Large intestine (tissue), 3 donors: ENCODE data around the gene CDK5RAP1. TPM values are rescaled to one million over a fixed set of nuclear protein-coding genes. Genes with fewer than 3 reads are reported as not detected.

Experiments used
- DNase-seq, 2 donors: peaks; one replicate each; pipeline versions ENCODE4 v3.0.0 to v3.0.0-alpha.2; 2013
- H3K27ac ChIP-seq: one replicate; pipeline ENCODE4 v1.5.1; 2013; ENCODE audit warnings: low read length
- H3K27me3 ChIP-seq: 2 replicates; pipeline ENCODE4 v1.6.1; 2013; ENCODE audit warnings: low read length; ENCODE audit not compliant: control insufficient read depth, insufficient read depth
- H3K36me3 ChIP-seq: 2 replicates; pipeline ENCODE4 v1.6.1; 2013; ENCODE audit warnings: low read length; ENCODE audit not compliant: control insufficient read depth, insufficient read depth
- H3K4me1 ChIP-seq: one replicate; pipeline ENCODE4 v1.6.1; 2013; ENCODE audit warnings: low read length; ENCODE audit not compliant: control insufficient read depth, insufficient read depth
- H3K4me3 ChIP-seq: one replicate; pipeline ENCODE4 v1.5.1; 2013; ENCODE audit warnings: low read length
- H3K9me3 ChIP-seq: one replicate; pipeline ENCODE4 v1.6.1; 2013; ENCODE audit warnings: mild to moderate bottlenecking, low read depth, low read length, moderate library complexity; ENCODE audit not compliant: control insufficient read depth
- WGBS: methylation state at CpG from one replicate; pipeline ENCODE4 v1.1.5; 2013; ENCODE audit warnings: low lambda C conversion rate; ENCODE audit not compliant: insufficient coverage; 5-methylcytosine and 5-hydroxymethylcytosine counted together
- polyA plus RNA-seq: library from polyadenylated mRNA; unstranded; fragments of 120-200 nt; gene quantifications from one replicate; pipeline ENCODE4 v1.2.1, GENCODE V29; 2013

CDK5RAP1 gene
- polyA plus RNA-seq, 1 donor: 32.5 TPM

DNA sequence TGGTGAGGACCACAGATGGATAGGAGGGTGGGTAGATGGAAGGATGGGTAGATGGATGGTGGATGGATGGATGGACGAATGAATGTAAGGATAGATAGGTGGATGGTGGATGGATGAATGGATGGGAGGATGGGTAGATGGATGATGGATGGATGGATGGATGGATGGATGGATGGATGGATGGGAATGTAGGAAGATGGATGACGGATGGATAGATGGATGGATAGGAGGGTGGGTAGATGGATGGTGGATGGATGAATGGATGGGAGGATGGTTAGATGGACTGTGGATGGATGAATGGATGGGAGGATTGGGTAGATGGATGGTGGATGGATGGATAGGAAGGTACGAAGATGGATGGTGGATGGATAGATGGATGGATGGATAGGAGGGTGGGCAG, 67.2 kb downstream of the CDK5RAP1 start:
- Histone ChIP-seq H3K36me3 (no peaks in the 10 kb centered on the region), H3K4me3 (no peak overlapping the region), H3K27ac (no peak overlapping the region), H3K27me3 (no peaks in the 10 kb centered on the region), H3K9me3 (no peaks in the 10 kb centered on the region), H3K4me1 (no peaks in the 10 kb centered on the region)
- 78% methylated on average over 3 of the region's 3 CpGs for WGBS
- no peak for DNase-seq

DNA sequence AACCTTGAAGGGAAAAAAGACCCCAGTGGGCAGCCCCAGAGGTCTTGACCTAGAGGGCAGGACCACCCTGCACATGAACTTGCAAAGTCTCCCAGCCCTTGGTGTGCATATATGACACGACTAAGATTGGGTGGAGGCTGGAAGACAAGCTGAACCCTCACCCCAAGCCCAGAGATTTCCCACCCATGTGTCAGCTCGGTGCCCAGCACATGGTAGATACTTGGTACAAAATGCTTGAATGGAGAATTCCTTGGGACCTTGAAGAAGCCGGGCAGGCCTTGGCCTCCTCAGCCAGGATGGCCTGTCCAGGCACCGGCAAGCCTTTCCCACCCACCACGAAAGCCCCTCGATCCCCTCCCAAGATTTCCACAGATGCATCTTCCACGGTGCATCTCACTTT, 67.7 kb downstream of the CDK5RAP1 start:
- Histone ChIP-seq H3K4me3 (no peak overlapping the region), H3K4me1 (no peaks in the 10 kb centered on the region), H3K27ac (no peak overlapping the region), H3K27me3 (no peaks in the 10 kb centered on the region), H3K9me3 (no peaks in the 10 kb centered on the region), H3K36me3 (no peaks in the 10 kb centered on the region)
- WGBS: no CpG with 5 or more reads among the region's 7 CpGs
- DNase-seq: no peak

DNA sequence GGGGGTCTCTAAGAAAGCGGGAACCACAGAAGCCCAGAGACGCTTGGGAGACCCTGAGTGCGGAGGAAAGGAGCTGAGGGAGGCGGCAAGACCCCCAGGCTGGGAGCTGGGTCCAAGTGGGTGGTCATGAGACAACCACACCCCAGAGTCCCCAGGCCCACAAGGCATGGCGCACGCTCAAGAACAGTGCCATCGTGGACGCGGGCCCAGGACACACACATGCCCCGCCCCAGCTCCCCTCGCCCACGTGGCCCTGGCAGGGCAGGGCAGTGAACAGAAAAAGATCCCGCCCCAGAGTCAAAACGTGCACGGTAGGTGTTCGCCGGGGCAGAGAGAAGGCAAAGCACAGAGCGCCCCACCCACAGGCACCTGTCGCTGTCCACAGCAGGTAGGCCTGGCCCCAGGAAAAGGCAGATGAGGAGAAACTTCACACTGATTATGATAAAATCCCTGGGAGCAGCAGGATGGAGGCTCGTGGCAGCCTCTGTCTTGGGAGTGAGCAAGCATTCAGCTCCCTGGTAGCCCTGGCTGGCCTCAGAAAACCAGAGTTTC, 68.3 kb downstream of the CDK5RAP1 start:
- Histone ChIP-seq H3K4me1 (no peaks in the 10 kb centered on the region), H3K27ac (no peak overlapping the region), H3K27me3 (no peaks in the 10 kb centered on the region), H3K9me3 (no peaks in the 10 kb centered on the region), H3K4me3 (no peak overlapping the region), H3K36me3 (no peaks in the 10 kb centered on the region)
- no CpG with 5 or more reads among the region's 20 CpGs for WGBS
- DNase-seq: no peak

DNA sequence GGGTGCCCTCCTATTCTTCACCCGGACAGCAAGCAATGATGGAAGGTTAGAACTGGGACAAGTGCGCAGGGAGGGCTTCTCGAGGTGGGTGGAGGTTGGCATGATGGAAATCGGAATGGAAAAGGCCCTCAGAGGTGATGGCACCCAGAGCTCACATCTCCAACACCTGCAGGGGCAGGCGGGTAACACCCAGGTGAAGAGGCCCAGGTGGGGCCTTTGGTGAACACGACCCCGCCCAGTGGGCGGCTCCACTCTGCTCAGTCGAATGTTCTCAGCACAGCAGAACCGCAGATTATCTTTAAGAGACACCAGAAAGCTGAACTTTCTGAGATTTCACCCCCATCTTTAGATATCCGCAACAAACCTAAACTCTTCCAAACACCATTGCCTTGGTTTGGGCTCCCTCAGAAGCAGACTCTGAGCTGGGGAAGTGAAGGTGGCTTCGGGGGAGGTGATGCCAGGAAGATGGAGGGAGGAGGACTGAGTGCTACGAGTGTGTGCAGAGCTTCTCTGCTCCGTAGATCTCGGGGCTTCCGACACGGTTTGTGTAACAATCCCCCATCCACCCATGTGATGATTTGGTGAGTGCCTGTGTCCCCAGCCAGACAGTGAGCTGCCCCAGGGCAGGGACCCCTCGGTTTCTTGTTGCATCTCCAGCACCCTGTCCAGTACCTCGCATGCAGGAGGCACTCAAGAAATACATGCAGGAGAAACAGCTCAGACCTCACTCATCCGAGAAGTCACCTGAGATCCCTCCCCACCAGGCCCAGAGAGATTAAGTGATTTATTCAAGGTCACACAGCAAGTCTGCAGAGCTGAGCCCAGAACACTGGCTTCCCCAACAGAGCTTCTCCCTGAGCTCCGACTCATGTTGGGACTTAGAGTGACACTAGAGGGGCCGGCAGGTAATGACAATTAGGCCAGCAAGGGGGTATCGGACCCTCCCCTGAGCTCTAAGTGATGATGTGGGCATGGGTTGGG, 72.9 kb downstream of the CDK5RAP1 start:
- Histone ChIP-seq H3K4me3 (no peak overlapping the region), H3K27ac (no peak overlapping the region), H3K4me1 (no peaks in the 10 kb centered on the region), H3K27me3 (no peaks in the 10 kb centered on the region), H3K9me3 (no peaks in the 10 kb centered on the region), H3K36me3 (no peaks in the 10 kb centered on the region)
- no peak for DNase-seq
- no CpG with 5 or more reads among the region's 23 CpGs for WGBS

DNA sequence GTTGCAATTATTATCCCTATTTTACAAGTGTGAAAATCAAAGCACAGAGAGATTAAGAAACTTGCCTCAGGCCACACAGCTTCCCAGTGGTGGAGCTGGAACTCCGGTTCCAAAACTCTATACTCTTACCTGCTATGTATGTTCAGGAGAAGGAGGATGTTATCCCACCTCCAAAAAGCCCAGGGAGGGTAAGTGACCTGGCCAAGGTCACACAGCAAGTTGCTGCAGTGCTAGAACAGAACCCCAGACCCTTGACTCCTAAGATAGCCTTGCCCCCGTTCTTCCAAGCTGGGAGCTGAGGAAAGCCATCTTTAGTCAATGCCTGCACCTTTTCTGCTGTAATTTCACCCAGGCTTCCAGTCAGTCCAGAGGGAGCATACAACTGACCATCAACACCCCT, 76.0 kb downstream of the CDK5RAP1 start:
- no peaks in the 10 kb centered on the region for H3K4me1 ChIP-seq
- no peak for DNase-seq
- no peak overlapping the region for H3K4me3 ChIP-seq
- WGBS: no CpG with 5 or more reads among the region's 2 CpGs
- no peaks in the 10 kb centered on the region for H3K27me3 ChIP-seq
- H3K36me3 ChIP-seq: no peaks in the 10 kb centered on the region
- H3K27ac ChIP-seq: no peak overlapping the region
- no peaks in the 10 kb centered on the region for H3K9me3 ChIP-seq

DNA sequence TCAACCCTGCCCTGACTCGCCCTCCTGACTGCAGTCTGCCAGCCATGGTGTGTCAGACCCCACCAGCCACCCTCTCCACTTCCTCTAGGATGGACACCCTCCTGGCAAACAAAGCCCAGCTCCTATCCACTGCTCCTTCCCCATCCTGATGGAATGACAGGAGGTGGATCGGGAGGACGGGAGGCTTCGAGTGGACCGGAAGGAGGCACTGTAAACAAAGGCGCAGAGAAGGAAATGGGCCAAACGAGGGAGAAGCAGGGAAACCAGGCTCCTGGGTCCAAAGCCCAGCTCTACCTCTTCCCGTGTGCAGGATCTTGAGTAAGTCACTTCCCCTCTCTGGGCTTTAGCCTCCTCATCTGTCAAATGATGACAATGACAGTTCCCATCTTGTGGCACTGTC, 78.1 kb downstream of the CDK5RAP1 start:
- Histone ChIP-seq H3K27me3 (peaks cover 3% of the 10 kb centered on the region), H3K36me3 (no peaks in the 10 kb centered on the region)
- no CpG with 5 or more reads among the region's 8 CpGs for WGBS

DNA sequence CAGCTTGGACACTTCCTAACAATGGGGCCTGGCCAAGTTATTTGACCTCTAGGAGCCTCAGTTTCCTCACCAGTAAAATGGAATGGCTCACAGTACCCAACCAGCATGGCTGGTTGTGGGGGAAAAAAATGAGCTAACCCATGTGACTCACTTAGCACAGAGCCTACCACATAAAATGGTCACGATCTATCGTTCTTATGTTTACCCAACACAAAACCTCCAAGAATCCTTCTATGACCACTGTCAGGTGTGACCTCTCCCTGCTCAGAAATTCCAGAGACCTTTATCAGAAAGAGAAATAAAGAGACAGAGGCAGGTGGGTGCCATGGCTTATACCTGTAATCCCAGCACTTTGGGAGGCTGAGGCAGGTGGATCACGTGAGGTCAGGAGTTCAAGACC, 78.9 kb downstream of the CDK5RAP1 start:
- WGBS: no CpG with 5 or more reads among the region's 3 CpGs
- H3K4me3 ChIP-seq: no peak overlapping the region
- H3K27ac ChIP-seq: no peak overlapping the region
- H3K9me3 ChIP-seq: no peaks in the 10 kb centered on the region
- peaks cover 11% of the 10 kb centered on the region for H3K27me3 ChIP-seq
- DNase-seq: no peak
- no peaks in the 10 kb centered on the region for H3K4me1 ChIP-seq
- H3K36me3 ChIP-seq: no peaks in the 10 kb centered on the region

More for the DNA sequence above, 78.1 kb downstream of the CDK5RAP1 start:
- no peak for DNase-seq
- Histone ChIP-seq H3K9me3 (no peaks in the 10 kb centered on the region), H3K4me3 (no peak overlapping the region), H3K27ac (no peak overlapping the region), H3K4me1 (no peaks in the 10 kb centered on the region)

DNA sequence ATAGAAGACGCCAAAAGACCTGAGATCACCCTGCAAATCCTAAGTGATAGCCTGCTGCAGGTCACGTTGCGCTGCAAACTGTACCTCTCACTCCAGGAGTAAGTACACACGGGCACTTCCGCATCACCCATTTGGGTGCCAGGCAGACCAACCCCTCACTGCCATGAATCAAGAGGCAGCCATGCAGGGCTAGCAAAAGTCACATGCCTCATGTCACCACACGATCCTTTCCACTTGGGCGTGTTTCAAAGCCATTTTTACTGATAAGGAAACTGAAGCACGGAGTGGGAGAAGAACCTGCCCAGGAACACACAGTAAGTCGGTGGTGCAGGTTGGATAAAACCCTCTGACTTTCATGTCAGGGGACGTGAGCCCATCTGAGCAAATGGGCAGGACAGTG, 81.3 kb downstream of the CDK5RAP1 start:
- no CpG with 5 or more reads among the region's 10 CpGs for WGBS
- H3K27me3 ChIP-seq: peaks cover 12% of the 10 kb centered on the region
- no peaks in the 10 kb centered on the region for H3K9me3 ChIP-seq

DNA sequence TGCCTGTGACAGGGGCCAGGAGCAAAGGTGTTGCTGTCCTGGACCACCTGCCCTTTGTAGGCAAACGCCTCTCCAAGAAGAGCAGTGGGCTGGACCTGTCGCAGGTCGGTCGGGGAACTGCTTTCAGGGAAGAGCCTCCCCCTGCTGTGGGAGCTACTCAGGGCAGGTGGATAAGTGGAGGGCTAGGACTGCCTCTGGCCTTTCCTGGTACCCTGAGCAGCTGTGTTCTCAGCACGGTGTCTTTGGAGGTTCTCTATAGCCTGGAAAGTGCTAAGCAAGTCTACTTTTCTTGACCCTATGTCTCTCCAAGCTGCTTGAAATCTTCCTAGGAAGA, 83.3 kb downstream of the CDK5RAP1 start:
- Histone ChIP-seq H3K27ac (no peak overlapping the region), H3K9me3 (no peaks in the 10 kb centered on the region), H3K4me1 (no peaks in the 10 kb centered on the region), H3K27me3 (peaks cover 12% of the 10 kb centered on the region), H3K36me3 (no peaks in the 10 kb centered on the region), H3K4me3 (no peak overlapping the region)
- WGBS: no CpG with 5 or more reads among the region's 5 CpGs
- DNase-seq: no peak

More for the DNA sequence above, 81.3 kb downstream of the CDK5RAP1 start:
- Histone ChIP-seq H3K27ac (no peak overlapping the region), H3K4me3 (no peak overlapping the region), H3K36me3 (no peaks in the 10 kb centered on the region), H3K4me1 (no peaks in the 10 kb centered on the region)
- no peak for DNase-seq

DNA sequence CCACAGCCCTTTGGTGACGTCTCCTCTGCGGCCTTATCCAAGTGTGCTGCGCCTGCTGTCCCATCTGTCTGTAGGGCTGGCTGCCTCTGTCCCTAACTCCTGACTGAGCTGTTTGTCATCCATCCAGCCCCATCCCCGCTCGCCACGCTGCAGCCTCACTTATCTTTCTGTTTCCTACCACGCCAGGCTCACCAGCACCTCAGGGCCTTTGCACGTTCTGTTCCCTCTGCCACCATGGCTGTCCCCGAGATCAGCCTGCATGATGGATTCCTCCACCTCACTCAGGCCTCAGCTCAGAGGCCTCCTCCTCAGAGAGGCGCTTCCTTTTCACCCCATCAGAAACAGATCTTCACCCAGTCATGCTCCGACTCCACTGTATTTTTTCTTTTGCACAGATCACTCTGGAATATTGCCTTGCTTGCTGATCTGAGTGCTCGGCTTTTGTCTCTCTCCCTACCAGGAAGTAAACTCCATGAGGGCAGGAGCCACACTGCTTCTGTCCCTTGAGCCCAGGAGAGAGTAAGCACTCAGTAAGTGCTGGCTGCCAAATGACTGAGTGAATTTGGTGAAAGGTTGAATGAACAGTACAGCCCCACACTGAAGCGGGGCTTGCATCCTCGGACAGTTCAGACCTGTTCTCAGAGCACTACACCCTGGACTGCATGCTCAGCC, 83.8 kb downstream of the CDK5RAP1 start:
- DNase-seq: no peak
- H3K27me3 ChIP-seq: peaks cover 12% of the 10 kb centered on the region
- no peaks in the 10 kb centered on the region for H3K9me3 ChIP-seq
- H3K4me3 ChIP-seq: no peak overlapping the region
- H3K36me3 ChIP-seq: no peaks in the 10 kb centered on the region
- no peaks in the 10 kb centered on the region for H3K4me1 ChIP-seq
- H3K27ac ChIP-seq: no peak overlapping the region
- 100% methylated on average over 3 of the region's 14 CpGs for WGBS
